Retina (tissue), 1 donor: Measurements from ENCODE around the gene PTMA.
"Not testable (repeated sequence)": the region's sequence is repeated elsewhere in the genome, so short reads cannot be mapped to it uniquely, and the experiment has no call there.

Experiments used
- DNase-seq: peaks from one replicate; pipeline ENCODE4 v3.0.0-alpha.2; 2016

PTMA gene

GRCh38 chr2:231707927-231708772, at the start of gene PTMA:
Gene PTMA (plus strand): TSS chr2:231708525. CDS start chr2:231708707, 182 bp downstream.
- peak; percentile 100 for DNase-seq

GRCh38 chr2:231660073-231660472, 48.3 kb upstream of the PTMA start:
- not testable (repeated sequence) for DNase-seq

DNA sequence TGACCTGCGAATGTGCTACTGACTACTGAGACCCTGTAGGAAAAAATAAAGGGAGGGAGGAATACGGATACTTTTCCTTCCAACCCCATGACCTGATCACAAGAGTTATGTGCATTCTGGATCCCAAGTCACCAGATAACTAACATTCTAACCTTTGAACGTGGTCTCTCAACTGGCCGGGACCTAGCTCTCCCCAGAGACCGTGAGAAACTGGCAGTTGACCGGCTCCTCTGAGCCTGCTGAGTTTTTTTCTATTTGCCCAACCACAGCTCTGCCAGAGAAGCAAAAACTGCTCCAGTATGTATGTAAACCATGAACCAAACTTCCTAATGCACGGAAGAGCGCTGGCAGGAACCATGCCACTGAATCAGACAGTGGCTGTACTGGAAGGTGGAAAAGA, 47.5 kb upstream of the PTMA start:
- DNase-seq, result no peak

DNA sequence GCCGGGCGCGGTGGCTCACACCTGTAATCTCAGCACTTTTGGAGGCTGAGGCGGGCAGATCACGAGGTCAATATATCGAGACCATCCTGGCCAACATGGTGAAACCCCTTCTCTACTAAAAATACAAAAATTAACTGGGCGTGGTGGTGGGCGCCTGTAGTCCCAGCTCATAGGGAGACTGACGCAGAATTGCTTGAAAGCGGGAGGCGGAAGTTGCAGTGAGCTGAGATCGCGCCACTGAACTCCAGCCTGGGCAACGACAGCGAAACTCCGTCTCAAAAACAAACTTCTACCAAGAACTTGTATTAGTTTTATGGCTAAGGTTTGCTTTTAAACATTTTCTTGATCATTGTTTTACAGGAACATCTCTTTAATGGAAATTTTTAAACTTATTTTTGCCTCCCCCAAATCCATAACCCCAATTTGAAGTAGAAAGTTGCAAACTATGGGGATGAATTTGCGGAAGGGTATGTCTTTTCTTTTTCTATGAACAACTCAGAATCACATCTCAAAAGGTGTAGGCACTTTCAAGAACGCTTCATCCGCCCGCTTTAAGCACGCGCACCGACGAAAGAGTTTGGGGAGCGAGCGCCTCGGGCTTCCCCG, 46.8 kb upstream of the PTMA start:
- no peak for DNase-seq

- DNase-seq, result peak; percentile 100
These were observed 46.1 kb upstream of the PTMA start for GRCh38 chr2:231662028-231662810.

GRCh38 chr2:231662811-231663457, 45.4 kb upstream of the PTMA start:
- DNase-seq, result no peak

- no peak for DNase-seq
These were observed 44.7 kb upstream of the PTMA start for GRCh38 chr2:231663458-231664212.

DNA sequence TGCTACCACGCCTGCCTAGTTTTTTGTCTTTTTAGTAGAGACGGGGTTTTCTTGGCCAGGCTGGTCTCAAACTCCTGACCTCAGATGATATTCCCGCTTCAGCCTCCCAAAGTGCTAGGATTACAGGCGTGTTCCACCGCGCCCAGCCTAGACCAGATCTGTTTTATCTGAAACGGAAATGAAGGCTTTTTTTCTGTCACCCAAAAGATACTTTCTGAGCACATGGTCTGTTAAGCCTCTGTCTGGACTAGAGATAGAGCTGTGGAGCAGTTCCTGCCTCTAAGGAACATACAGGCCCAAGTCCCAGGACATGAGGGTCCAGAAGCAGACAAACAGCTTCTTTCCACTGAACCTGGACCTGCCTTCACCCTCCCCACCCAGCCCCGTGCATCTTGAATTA, 43.6 kb upstream of the PTMA start:
- no peak for DNase-seq

GRCh38 chr2:231665245-231666170, 42.8 kb upstream of the PTMA start:
- no peak for DNase-seq

GRCh38 chr2:231666171-231667095, 41.9 kb upstream of the PTMA start:
- DNase-seq, result peak; percentile 92

DNA sequence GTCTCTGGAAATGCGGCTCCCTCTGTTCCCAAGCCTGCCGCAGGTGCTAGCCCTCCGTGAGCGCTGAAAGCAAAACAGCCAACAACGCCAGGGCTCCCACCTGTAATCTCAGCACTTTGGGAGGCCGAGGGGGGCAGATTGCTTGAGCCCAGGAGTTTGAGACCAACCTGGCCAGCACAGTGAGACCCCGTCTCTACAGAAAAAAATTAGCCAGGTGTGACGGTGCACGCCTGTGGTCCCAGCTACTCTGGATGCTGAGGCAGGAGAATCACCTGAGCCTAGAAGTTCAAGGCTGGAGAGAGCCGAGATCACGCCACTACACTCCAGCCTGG, 41.3 kb upstream of the PTMA start:
- no peak for DNase-seq

- DNase-seq, result no peak
These were observed 40.8 kb upstream of the PTMA start for GRCh38 chr2:231667496-231667895.

DNA sequence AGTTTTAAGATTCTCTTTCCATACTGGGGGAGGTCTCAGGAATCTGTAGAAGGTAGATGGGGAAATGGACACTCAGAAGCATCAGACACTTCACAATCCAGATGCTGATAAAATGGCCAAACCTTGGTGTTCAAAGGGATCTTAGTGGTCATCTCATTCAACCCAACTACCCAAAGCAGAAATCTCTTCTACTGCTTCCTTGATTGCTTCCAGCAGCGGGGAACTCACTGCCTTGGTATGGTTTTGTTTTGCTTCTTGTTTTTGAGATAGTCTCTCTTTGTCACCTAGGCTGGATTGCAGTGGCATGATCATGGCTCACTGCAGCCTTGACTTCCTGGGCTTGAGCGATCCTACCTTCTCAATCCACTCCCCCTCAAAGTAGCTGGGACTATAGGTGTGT, 39.3 kb upstream of the PTMA start:
- no peak for DNase-seq

GRCh38 chr2:231671270-231672050, 36.9 kb upstream of the PTMA start:
- no peak for DNase-seq

DNA sequence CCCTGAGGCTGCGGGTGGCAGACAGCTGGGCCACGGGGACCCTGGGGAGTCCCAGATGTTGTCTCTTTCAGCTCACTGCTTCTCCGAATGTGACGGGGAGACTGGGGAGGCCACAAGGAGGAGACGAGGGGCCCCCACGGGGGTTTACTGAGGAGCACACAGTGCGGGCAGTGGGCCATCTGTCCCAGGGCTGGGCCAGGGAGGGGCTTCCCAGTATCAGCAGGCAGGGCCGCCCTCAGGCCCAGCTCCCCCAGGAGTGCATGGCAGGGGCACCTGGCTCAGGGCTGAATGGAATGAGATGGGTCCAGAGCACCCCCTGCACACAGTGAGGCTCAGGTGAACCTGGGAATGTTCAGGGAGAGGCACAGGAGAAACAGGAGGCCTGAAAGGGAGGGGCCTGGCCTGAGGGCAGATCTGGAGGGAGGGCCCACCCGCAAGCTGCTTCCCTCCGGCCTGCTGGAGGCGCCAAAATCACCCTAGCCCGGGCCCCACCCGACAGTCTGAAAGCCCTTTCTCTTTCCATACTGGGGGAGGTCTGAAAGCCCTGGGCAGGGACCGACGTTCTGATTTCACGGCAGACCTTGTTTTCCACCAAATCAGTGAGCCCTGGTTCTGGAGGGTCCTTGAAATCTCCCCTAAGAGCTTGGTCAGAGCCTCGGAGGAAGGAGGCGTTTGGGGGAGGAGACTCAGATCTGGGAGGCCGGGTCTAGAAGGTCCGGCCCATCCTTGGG, 35.5 kb upstream of the PTMA start:
- peak; percentile 75 for DNase-seq

GRCh38 chr2:231673348-231673770, 35.0 kb upstream of the PTMA start:
- no peak for DNase-seq

GRCh38 chr2:231674587-231675338, 33.6 kb upstream of the PTMA start:
- DNase-seq, result peak; percentile 89

- no peak for DNase-seq
These were observed 32.1 kb upstream of the PTMA start for GRCh38 chr2:231676243-231676642.
